ENCODE data around the gene KCNJ14.
"Not testable (repeated sequence)": the region's sequence is repeated elsewhere in the genome, so short reads cannot be mapped to it uniquely, and the experiment has no call there.

- TF ChIP-seq, protein P1, sequence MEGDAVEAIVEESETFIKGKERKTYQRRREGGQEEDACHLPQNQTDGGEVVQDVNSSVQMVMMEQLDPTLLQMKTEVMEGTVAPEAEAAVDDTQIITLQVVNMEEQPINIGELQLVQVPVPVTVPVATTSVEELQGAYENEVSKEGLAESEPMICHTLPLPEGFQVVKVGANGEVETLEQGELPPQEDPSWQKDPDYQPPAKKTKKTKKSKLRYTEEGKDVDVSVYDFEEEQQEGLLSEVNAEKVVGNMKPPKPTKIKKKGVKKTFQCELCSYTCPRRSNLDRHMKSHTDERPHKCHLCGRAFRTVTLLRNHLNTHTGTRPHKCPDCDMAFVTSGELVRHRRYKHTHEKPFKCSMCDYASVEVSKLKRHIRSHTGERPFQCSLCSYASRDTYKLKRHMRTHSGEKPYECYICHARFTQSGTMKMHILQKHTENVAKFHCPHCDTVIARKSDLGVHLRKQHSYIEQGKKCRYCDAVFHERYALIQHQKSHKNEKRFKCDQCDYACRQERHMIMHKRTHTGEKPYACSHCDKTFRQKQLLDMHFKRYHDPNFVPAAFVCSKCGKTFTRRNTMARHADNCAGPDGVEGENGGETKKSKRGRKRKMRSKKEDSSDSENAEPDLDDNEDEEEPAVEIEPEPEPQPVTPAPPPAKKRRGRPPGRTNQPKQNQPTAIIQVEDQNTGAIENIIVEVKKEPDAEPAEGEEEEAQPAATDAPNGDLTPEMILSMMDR (IDR thresholded peaks at IDR 0.05): not testable (repeated sequence)
- TF ChIP-seq EP300 (IDR thresholded peaks at IDR 0.05): not testable (repeated sequence)
These were observed 33.1 kb downstream of the KCNJ14 start for GRCh38 chr19:48488478-48488877.

Data from tibial nerve (tissue), 4 donors.